K562 (cell line): Measurements from ENCODE around the gene PPP1CA.

Experiments
- ARID2 ChIP-seq: fragments of 450-650 bp; IDR thresholded peaks from 2 replicates; pipeline ENCODE4 v1.6.1; 2017; ENCODE audit warnings: antibody characterized with exemption, mild to moderate bottlenecking
- CTCF ChIP-seq, 3 experiments: IDR thresholded peaks in 2 of 3; conservative IDR thresholded peaks in 1 of 3; 2 replicates each; pipeline ENCODE4 v1.5.1; 2011 to 2012; ENCODE audit warnings: low read length in 3 of 3, mild to moderate bottlenecking in 3 of 3, control low read depth in 2 of 3, improper control_type of control experiment in 1 of 3, inconsistent platforms in 1 of 3, low read depth in 1 of 3, mixed read lengths in 1 of 3, moderate library complexity in 1 of 3; ENCODE audit not compliant: insufficient read depth in 2 of 3
- ELF1 ChIP-seq: fragments of 200-800 bp; sonication (Bioruptor generic); IDR thresholded peaks from 2 replicates; pipeline ENCODE4 v1.6.1; 2016; ENCODE audit warnings: missing genetic modification characterization, missing compliant biosample characterization
- JUND ChIP-seq, 2 experiments: IDR thresholded peaks; 2 replicates in 1 of 2; 3 replicates in 1 of 2; pipeline ENCODE4 v1.6.1; 2011; ENCODE audit warnings: borderline replicate concordance in 2 of 2, low read depth in 2 of 2, low read length in 2 of 2, improper control_type of control experiment in 1 of 2, missing biosample characterization in 1 of 2, missing genetic modification characterization in 1 of 2, missing genetic modification reagents in 1 of 2
- POLR2AphosphoS5 ChIP-seq: IDR thresholded peaks from 2 replicates; pipeline ENCODE4 v1.6.1; 2011; ENCODE audit warnings: mild to moderate bottlenecking, low read depth, low read length, moderate library complexity; ENCODE audit not compliant: control insufficient read depth, insufficient read depth
- SMAD1 ChIP-seq: fragments of 150-350 bp; IDR thresholded peaks from 2 replicates; pipeline ENCODE4 v1.6.1; 2014; ENCODE audit warnings: low read length, low read depth; ENCODE audit not compliant: partially characterized antibody
- SMAD3 ChIP-seq: fragments of 450-650 bp; formaldehyde crosslinking; conservative IDR thresholded peaks from 2 replicates; pipeline ENCODE4 v1.4.0; 2020; ENCODE audit warnings: mild to moderate bottlenecking
- TBP ChIP-seq: optimal IDR thresholded peaks from 2 replicates; pipeline ENCODE3; 2011; ENCODE audit warnings: low read depth, low read length, improper control_type of control experiment
- TEAD2 ChIP-seq: fragments of 450-650 bp; IDR thresholded peaks from 2 replicates; pipeline ENCODE4 v1.6.1; 2016; ENCODE audit warnings: missing genetic modification characterization, control low read depth, missing compliant biosample characterization
- U2AF2 ChIP-seq: fragments of 200-400 bp; formaldehyde crosslinking; optimal IDR thresholded peaks from 2 replicates; pipeline ENCODE3; 2017; ENCODE audit warnings: low read depth, mild to moderate bottlenecking, low read length
- TF ChIP-seq, protein P1 (sequence below): fragments of 450-650 bp; formaldehyde crosslinking; IDR thresholded peaks from 2 replicates; pipeline ENCODE4 v1.4.0; 2022; ENCODE audit warnings: missing genetic modification characterization

DNA sequence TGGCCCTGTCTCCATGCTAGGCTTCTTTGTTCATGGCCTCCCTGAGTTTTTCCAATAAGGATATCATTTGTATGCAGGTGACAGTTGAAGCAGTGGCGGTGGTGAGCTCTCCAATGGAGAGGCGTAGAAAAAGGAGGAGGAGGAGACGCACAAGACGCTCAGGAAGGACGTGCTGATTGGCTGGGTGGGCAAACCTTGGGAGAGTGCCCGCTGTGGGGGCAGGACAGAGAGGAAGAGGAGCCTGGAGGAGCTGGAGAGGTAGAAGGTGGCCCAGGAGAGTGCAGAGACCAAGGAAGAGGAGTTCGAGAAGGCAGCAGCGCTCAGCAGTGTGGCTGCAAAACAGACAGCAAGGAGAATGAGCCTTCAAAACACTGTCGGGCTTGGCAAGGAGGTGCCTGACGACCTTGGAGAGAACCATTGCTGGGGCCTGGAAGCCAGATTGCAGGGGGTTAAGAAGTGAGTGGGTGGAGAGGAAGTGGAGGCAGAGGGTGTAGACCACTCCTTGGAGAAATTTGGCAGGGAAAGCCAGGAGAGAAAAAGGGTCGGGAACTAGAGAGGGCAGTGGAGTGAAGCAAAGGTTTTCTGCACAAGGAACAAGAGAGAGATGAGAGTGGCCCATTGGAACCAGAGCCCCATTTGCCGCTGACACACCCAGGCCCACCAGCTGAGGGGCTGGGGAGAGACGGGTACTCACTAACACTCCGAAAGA lies 35.8 kb downstream of the PPP1CA start:
- TF ChIP-seq SMAD3 (CRISPR knock-in tag) (no peak), TEAD2 (tag) (no peak), TBP (no peak), JUND (IDR thresholded peaks at IDR 0.05; ENCODE audit: borderline replicate concordance, low read depth, low read length) (no peak), JUND (tag; IDR thresholded peaks at IDR 0.05; ENCODE audit: borderline replicate concordance, low read depth, low read length) (no peak), SMAD1 (no peak), POLR2AphosphoS5 (no peak), ELF1 (tag) (no peak), CTCF (IDR thresholded peaks at IDR 0.05 in 2 of 3, conservative IDR thresholded peaks at IDR 0.05 in 1 of 3; ENCODE audit: insufficient read depth in 2 of 3, low read depth in 1 of 3, low read length in 3 of 3) (no peak), ARID2 (no peak), U2AF2 (no peak)
- TF ChIP-seq, protein P1, sequence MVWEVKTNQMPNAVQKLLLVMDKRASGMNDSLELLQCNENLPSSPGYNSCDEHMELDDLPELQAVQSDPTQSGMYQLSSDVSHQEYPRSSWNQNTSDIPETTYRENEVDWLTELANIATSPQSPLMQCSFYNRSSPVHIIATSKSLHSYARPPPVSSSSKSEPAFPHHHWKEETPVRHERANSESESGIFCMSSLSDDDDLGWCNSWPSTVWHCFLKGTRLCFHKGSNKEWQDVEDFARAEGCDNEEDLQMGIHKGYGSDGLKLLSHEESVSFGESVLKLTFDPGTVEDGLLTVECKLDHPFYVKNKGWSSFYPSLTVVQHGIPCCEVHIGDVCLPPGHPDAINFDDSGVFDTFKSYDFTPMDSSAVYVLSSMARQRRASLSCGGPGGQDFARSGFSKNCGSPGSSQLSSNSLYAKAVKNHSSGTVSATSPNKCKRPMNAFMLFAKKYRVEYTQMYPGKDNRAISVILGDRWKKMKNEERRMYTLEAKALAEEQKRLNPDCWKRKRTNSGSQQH (CRISPR knock-in tag) = no peak
